ENCODE results near the gene MAS1.

Gene MAS1

GRCh38 chr6:159866286-159867247 is 24.2 kb upstream of the MAS1 start:
- no peak for TF ChIP-seq CTCF (IDR thresholded peaks at IDR 0.05)
- TF ChIP-seq ZFX (IDR thresholded peaks at IDR 0.05; ENCODE audit: borderline replicate concordance), result no peak
- no peak overlapping the region for H3K27ac ChIP-seq

DNA sequence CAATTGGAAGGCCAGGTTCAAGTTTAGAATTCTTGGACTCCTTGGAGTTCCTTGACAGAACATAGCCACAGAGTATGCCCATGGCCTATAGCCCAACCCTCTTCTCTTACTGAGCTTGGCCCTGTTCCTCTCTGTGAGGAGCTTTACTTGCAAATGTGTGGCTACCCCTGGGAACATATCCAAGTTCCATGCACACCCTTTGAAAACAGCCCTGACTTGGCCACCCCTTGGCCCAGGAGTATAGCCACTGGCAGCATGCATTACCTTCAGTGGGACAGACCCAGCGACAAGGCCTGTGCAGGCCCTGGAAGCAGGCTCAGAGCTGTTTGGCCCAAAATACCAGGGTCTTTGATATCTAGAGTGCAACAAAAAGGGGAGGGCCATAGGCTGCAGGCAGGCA is 19.5 kb upstream of the MAS1 start:
- TF ChIP-seq ZFX (IDR thresholded peaks at IDR 0.05; ENCODE audit: borderline replicate concordance), result no peak
- no peak for TF ChIP-seq CTCF (IDR thresholded peaks at IDR 0.05)
- no peak overlapping the region for H3K27ac ChIP-seq

DNA sequence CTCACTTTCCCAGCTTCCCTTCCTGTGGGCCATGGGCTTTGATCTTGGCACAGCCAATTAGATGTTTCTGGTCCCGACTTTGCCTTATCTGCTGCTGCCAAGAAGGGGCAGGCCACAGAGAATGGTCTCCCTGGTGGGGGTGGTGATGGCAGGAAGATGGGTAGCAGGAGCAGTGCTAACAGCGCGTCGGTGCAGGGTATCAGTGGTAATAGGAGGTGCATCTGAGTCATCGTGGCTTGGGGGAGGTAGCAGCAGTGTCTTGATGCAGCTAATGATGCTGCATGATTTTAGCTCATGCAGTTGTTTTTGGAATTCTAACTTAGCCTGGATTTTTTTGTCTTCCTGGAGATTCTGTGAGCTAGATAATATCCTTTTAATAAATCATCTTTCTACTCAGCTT is 18.9 kb upstream of the MAS1 start:
- TF ChIP-seq ZFX (IDR thresholded peaks at IDR 0.05; ENCODE audit: borderline replicate concordance) (no peak), CTCF (IDR thresholded peaks at IDR 0.05) (no peak)

GRCh38 chr6:159874435-159874834 is 16.4 kb upstream of the MAS1 start:
- H3K27ac ChIP-seq, result no peak overlapping the region
- no peak for TF ChIP-seq ZFX (IDR thresholded peaks at IDR 0.05; ENCODE audit: borderline replicate concordance)
- no peak for TF ChIP-seq CTCF (IDR thresholded peaks at IDR 0.05)

More for the DNA sequence above, 18.9 kb upstream of the MAS1 start:
- no peak overlapping the region for H3K27ac ChIP-seq

- H3K27ac ChIP-seq, result no peak overlapping the region
- TF ChIP-seq CTCF (IDR thresholded peaks at IDR 0.05) (no peak), ZFX (IDR thresholded peaks at IDR 0.05; ENCODE audit: borderline replicate concordance) (no peak)
Measured at GRCh38 chr6:159875194-159875593, 15.6 kb upstream of the MAS1 start.

DNA sequence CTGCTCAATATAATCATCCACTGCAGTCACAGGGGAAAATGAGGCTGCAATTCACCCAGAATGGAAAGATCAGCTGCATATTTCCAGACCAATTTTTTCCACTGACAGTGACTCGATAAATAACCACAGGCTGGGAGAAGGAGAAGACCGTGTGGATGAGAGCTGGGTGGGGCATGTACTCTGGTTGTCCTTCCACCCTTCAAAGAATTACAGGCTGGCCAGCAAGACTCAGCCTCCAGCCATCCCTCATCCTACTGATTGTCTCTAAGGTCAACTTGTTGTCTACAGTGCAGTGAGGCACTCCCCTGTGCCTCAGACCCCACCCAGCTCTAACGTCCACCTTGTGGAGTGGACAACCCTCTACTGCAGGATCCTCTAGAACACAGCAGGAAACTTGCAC is 14.5 kb upstream of the MAS1 start:
- TF ChIP-seq CTCF (IDR thresholded peaks at IDR 0.05) (no peak), ZFX (IDR thresholded peaks at IDR 0.05; ENCODE audit: borderline replicate concordance) (no peak)
- no peak overlapping the region for H3K27ac ChIP-seq

GRCh38 chr6:159877256-159877808 is 13.5 kb upstream of the MAS1 start:
- TF ChIP-seq CTCF (IDR thresholded peaks at IDR 0.05) (no peak), ZFX (IDR thresholded peaks at IDR 0.05; ENCODE audit: borderline replicate concordance) (no peak)
- no peak overlapping the region for H3K27ac ChIP-seq
